SK-N-SH (cell line): Measurements from ENCODE around the gene STK40. TPM values are rescaled to one million over a fixed set of nuclear protein-coding genes. Genes with fewer than 3 reads are reported as not detected.

Experiments
- CTCF ChIA-PET: fragments of 300-600, 350-600 bp; formaldehyde crosslinking; extraction: SDS; loops from one replicate; lab custom pipeline; 2021; lab: Yijun Ruan, JAX
- POLR2A ChIA-PET: fragments of 350-600 bp; sonication (Branson Sonifier 250); formaldehyde crosslinking; extraction: SDS; loops from one replicate; lab custom pipeline; 2020; ENCODE audit warnings: antibody characterized with exemption, inconsistent platforms; lab: Yijun Ruan, JAX
- DNase-seq: peaks from one replicate; pipeline ENCODE4 v3.0.0; 2012
- H2AFZ ChIP-seq: fragments of 200-600 bp; sonication (generic); 2 replicates; pipeline ENCODE4 v1.8.1; 2016; ENCODE audit warnings: antibody characterized with exemption, mild to moderate bottlenecking, low read depth
- H3F3A ChIP-seq: fragments of 200-600 bp; sonication (generic); replicated peaks from 2 replicates; pipeline ENCODE3; 2016; ENCODE audit warnings: antibody characterized with exemption, mild to moderate bottlenecking; ENCODE audit not compliant: insufficient read depth
- H3K27ac ChIP-seq, 2 experiments: fragments of 200-500 bp in 1 of 2; fragments of 200-600 bp in 1 of 2; sonication (Bioruptor generic) in 1 of 2; sonication (generic), shearing (Covaris generic) in 1 of 2; 2 replicates each; pipeline versions ENCODE4 v1.5.1 to v1.6.1; 2014 to 2016; ENCODE audit warnings: low read depth in 2 of 2, inconsistent platforms in 1 of 2, low read length in 1 of 2, mild to moderate bottlenecking in 1 of 2, mixed read lengths in 1 of 2
- H3K27me3 ChIP-seq: fragments of 200-600 bp; sonication (generic), shearing (Covaris generic); 2 replicates; pipeline ENCODE4 v1.6.1; 2016; ENCODE audit warnings: mixed run types; ENCODE audit not compliant: insufficient read depth
- H3K36me3 ChIP-seq, 2 experiments: fragments of 200-500 bp in 1 of 2; fragments of 200-600 bp in 1 of 2; sonication (Bioruptor generic) in 1 of 2; sonication (generic) in 1 of 2; replicated peaks in 1 of 2; 2 replicates each; pipeline versions ENCODE3 to v1.5.1; 2014 to 2016; ENCODE audit warnings: low read length in 1 of 2, mild to moderate bottlenecking in 1 of 2; ENCODE audit not compliant: insufficient read depth in 2 of 2, control insufficient read depth in 1 of 2
- H3K4me1 ChIP-seq, 2 experiments: fragments of 200-500 bp in 1 of 2; fragments of 200-600 bp in 1 of 2; sonication (Bioruptor generic) in 1 of 2; sonication (generic), shearing (Covaris generic) in 1 of 2; 2 replicates each; pipeline versions ENCODE4 v1.5.1 to v1.6.1; 2014 to 2016; ENCODE audit warnings: low read depth in 1 of 2, low read length in 1 of 2, mixed run types in 1 of 2; ENCODE audit not compliant: insufficient read depth in 2 of 2, control insufficient read depth in 1 of 2
- H3K4me2 ChIP-seq: fragments of 200-600 bp; sonication (generic), shearing (Covaris generic); 2 replicates; pipeline ENCODE4 v1.6.1; 2017; ENCODE audit warnings: mixed run types
- H3K4me3 ChIP-seq, 2 experiments: fragments of 200-500 bp in 1 of 2; fragments of 200-600 bp in 1 of 2; sonication (Bioruptor generic) in 1 of 2; sonication (generic), shearing (Covaris generic) in 1 of 2; 2 replicates each; pipeline versions ENCODE4 v1.5.1 to v1.8.1; 2014 to 2016; ENCODE audit warnings: low read depth in 2 of 2, inconsistent platforms in 1 of 2, low read length in 1 of 2, mild to moderate bottlenecking in 1 of 2, mixed read lengths in 1 of 2, moderate library complexity in 1 of 2
- H3K79me2 ChIP-seq: fragments of 200-600 bp; sonication (generic); 2 replicates; pipeline ENCODE4 v1.8.1; 2017; ENCODE audit warnings: mild to moderate bottlenecking; ENCODE audit not compliant: insufficient read depth
- H3K9ac ChIP-seq: fragments of 200-600 bp; sonication (generic); 2 replicates; pipeline ENCODE4 v1.6.1; 2017; ENCODE audit warnings: mixed run types
- H3K9me2 ChIP-seq: fragments of 200-600 bp; sonication (generic); 2 replicates; pipeline ENCODE4 v1.6.1; 2017; ENCODE audit warnings: mixed run types
- H3K9me3 ChIP-seq: fragments of 200-600 bp; sonication (generic); 2 replicates; pipeline ENCODE4 v1.6.1; 2017; ENCODE audit warnings: mixed run types, mild to moderate bottlenecking, moderate library complexity
- H4K20me1 ChIP-seq: fragments of 200-600 bp; sonication (generic); 2 replicates; pipeline ENCODE4 v1.6.1; 2017; ENCODE audit warnings: mild to moderate bottlenecking, mixed run types; ENCODE audit not compliant: insufficient read depth
- CHD2 ChIP-seq: fragments of 150-350 bp; IDR thresholded peaks from 2 replicates; pipeline ENCODE4 v1.6.1; 2018; ENCODE audit warnings: low read length; ENCODE audit not compliant: partially characterized antibody
- CTCF ChIP-seq: fragments of 200-600 bp; sonication (generic); IDR thresholded peaks from 2 replicates; pipeline ENCODE4 v1.6.1; 2017; ENCODE audit warnings: antibody characterized with exemption, mild to moderate bottlenecking, moderate library complexity
- EP300 ChIP-seq, 2 experiments: IDR thresholded peaks; 2 replicates each; pipeline versions ENCODE4 v1.4.0 to v1.6.1; 2012; ENCODE audit warnings: borderline replicate concordance in 1 of 2, low read depth in 1 of 2, low read length in 1 of 2
- FOSL2 ChIP-seq: IDR thresholded peaks from 2 replicates; pipeline ENCODE4 v1.4.0; 2012; ENCODE audit warnings: low read depth, mild to moderate bottlenecking, moderate library complexity, borderline replicate concordance
- FOXM1 ChIP-seq: IDR thresholded peaks from 2 replicates; pipeline ENCODE4 v1.4.0; 2012; ENCODE audit warnings: low read depth, mild to moderate bottlenecking
- GABPA ChIP-seq: IDR thresholded peaks from 2 replicates; pipeline ENCODE4 v1.4.0; 2012; ENCODE audit warnings: low read depth, mild to moderate bottlenecking
- JUND ChIP-seq: IDR thresholded peaks from 2 replicates; pipeline ENCODE4 v1.4.0; 2012
- MXI1 ChIP-seq: IDR thresholded peaks from 2 replicates; pipeline ENCODE4 v1.6.1; 2012; ENCODE audit warnings: mild to moderate bottlenecking, low read depth, low read length, improper control_type of control experiment
- NFIC ChIP-seq: IDR thresholded peaks from 2 replicates; pipeline ENCODE4 v1.4.0; 2012; ENCODE audit warnings: borderline replicate concordance
- NRF1 ChIP-seq: IDR thresholded peaks from 2 replicates; pipeline ENCODE4 v1.6.1; 2012; ENCODE audit warnings: low read depth, mild to moderate bottlenecking, low read length
- POLR2AphosphoS5 ChIP-seq: IDR thresholded peaks from 2 replicates; pipeline ENCODE4 v1.6.1; 2012; ENCODE audit warnings: low read depth, low read length
- RFX5 ChIP-seq: IDR thresholded peaks from 2 replicates; pipeline ENCODE4 v1.6.1; 2012; ENCODE audit warnings: mild to moderate bottlenecking, improper control_type of control experiment, low read length
- SIN3A ChIP-seq: IDR thresholded peaks from 2 replicates; pipeline ENCODE4 v1.6.1; 2012; ENCODE audit warnings: low read depth, mild to moderate bottlenecking, low read length, moderate library complexity, borderline replicate concordance
- TCF12 ChIP-seq: IDR thresholded peaks from 2 replicates; pipeline ENCODE4 v1.4.0; 2012
- TEAD4 ChIP-seq: IDR thresholded peaks from 2 replicates; pipeline ENCODE4 v1.4.0; 2012; ENCODE audit warnings: mild to moderate bottlenecking, borderline replicate concordance; ENCODE audit not compliant: insufficient read depth
- USF1 ChIP-seq: IDR thresholded peaks from 2 replicates; pipeline ENCODE4 v1.4.0; 2012; ENCODE audit warnings: low read depth, borderline replicate concordance
- USF2 ChIP-seq: fragments of 150-350 bp; IDR thresholded peaks from 2 replicates; pipeline ENCODE4 v1.6.1; 2017; ENCODE audit warnings: antibody characterized with exemption, low read length, low read depth, borderline replicate concordance
- YY1 ChIP-seq: IDR thresholded peaks from 2 replicates; pipeline ENCODE4 v1.4.0; 2012; ENCODE audit warnings: low read depth, mild to moderate bottlenecking
- ZBTB33 ChIP-seq: IDR thresholded peaks from 2 replicates; pipeline ENCODE4 v1.4.0; 2012; ENCODE audit warnings: low read depth, borderline replicate concordance
- WGBS: methylation state at CpG from one replicate; pipeline ENCODE4 v1.1.6; 2017; ENCODE audit warnings: low lambda C conversion rate; 5-methylcytosine and 5-hydroxymethylcytosine counted together
- polyA plus RNA-seq, 3 experiments: library from polyadenylated mRNA; depleted of rRNA; stranded (reverse); fragments of >200 nt; gene quantifications; 2 replicates each; pipeline ENCODE4 v1.2.3, GENCODE V29; 2012

STK40 gene
- polyA plus RNA-seq, 1 of the 3 experiments (the other 2 are of a cell fraction), result 43.3 TPM

GRCh38 chr1:36320291-36320761, 65.4 kb downstream of the STK40 start:
- Histone ChIP-seq H3K27ac (no peak overlapping the region), H3K4me1 (peaks cover 9 to 24% of the 10 kb centered on the region in 2 experiments; a peak in 1 of 4 replicates), H3K9me2 (no peaks in the 10 kb centered on the region), H3K4me2 (no peak overlapping the region), H3K79me2 (peaks cover 18% of the 10 kb centered on the region; the same call in 1 of the 2 replicates), H3K36me3 (peaks cover 0 to 6% of the 10 kb centered on the region in 2 experiments), H3K27me3 (no peaks in the 10 kb centered on the region), H3K9ac (no peak overlapping the region), H3F3A (peaks cover 12% of the 10 kb centered on the region), H4K20me1 (0 out of 2 replicates have a peak, but pooled peaks cover 3% of the 10 kb centered on the region), H2AFZ (no peak overlapping the region), H3K4me3 (no peak overlapping the region), H3K9me3 (no peaks in the 10 kb centered on the region)
- WGBS, result 97% methylated on average over 15 of the region's 16 CpGs
- CTCF ChIA-PET, result interaction anchor here (0.6 to 2.5 kb wide), 2 partner anchors 11 to 61 kb away, joined by 3 to 8 read pairs; no protein-coding TSS in a partner anchor
- no peak for DNase-seq
- POLR2A ChIA-PET, result no interaction called here
- TF ChIP-seq JUND, result no peak
- no peak for TF ChIP-seq CTCF
- TF ChIP-seq USF1, result no peak
- no peak for TF ChIP-seq NRF1
- no peak for TF ChIP-seq TCF12
- TF ChIP-seq SIN3A, result no peak
- TF ChIP-seq MXI1, result no peak
- no peak for TF ChIP-seq TEAD4
- TF ChIP-seq USF2, result no peak
- TF ChIP-seq YY1, result no peak
- no peak for TF ChIP-seq CHD2
- TF ChIP-seq FOXM1, result no peak
- TF ChIP-seq FOSL2, result no peak
- no peak for TF ChIP-seq RFX5
- TF ChIP-seq GABPA, result no peak
- TF ChIP-seq EP300 (IDR thresholded peaks at IDR 0.05; ENCODE audit: borderline replicate concordance in 1 of 2, low read depth in 1 of 2, low read length in 1 of 2), result no peak
- no peak for TF ChIP-seq POLR2AphosphoS5
- TF ChIP-seq ZBTB33, result no peak
- no peak for TF ChIP-seq NFIC
